Osteoblast (primary cell): ENCODE results near the gene SH3RF3. TPM values are rescaled to one million over a fixed set of nuclear protein-coding genes. Genes with fewer than 3 reads are reported as not detected.

Experiments used
- small RNA-seq: library from RNA; depleted of rRNA; stranded (forward); fragments of <200 nt; gene quantifications from one replicate; pipeline ENCODE3, GENCODE V24; 2012
- total RNA-seq: library from RNA; depleted of rRNA; stranded (reverse); fragments of >200 nt; gene quantifications from 2 replicates; pipeline ENCODE4 v1.2.3, GENCODE V29; 2012

The SH3RF3 gene
- total RNA-seq, 1 donor = 14.8 TPM

Small RNA genes lying within 50 kb of the gene (small RNA-seq; reads per million reads assigned to genes)
- gene MIR4265 (not detected), gene MIR4266 (not detected), gene RF00017 (not detected), gene SNRPGP9 (not detected)

Other genes starting within 250 kb of the SH3RF3 start
- gene EDAR, start 140.0 kb upstream of the SH3RF3 start, total RNA-seq = not detected in 2 replicates